HG02678 (cell line): ENCODE measurements around the gene PPP1R12C.

ENCODE experiments used
- ATAC-seq: cut with Tn5 transposase; IDR thresholded peaks from one replicate; pipeline ENCODE4 v1.9.1; 2021; ENCODE audit warnings: mild to moderate bottlenecking, moderate library complexity; ENCODE audit not compliant: unreplicated experiment

The PPP1R12C gene

DNA sequence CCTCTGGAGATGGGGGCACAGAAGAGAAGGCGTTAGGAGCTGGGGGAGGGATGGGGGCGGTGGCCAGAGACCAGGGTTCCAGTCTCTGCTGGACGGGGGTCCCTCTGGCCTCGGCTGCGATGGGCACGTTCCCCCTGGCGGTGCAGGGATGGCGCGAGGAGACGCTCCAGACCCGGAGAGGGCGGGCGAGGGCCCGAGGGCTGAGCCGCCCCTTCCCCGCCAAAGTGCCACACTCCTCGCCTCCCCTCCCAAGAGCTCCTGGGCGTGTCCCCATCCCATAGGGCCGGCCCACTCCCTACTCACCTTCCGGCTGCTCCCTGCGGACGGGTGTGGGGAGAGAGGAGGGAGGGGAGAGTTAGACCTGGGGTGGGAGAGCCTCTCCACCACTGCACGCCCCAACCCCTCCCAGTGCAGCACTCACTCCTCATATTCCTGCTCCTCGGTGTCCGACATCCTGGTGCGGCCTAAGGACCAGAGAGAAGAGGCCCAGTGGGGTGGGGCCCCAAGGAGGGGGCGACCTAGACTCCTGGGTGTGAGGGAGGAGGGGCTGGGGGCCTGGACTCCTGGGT lies 29.4 kb upstream of the PPP1R12C start:
- ATAC-seq: no peak

DNA sequence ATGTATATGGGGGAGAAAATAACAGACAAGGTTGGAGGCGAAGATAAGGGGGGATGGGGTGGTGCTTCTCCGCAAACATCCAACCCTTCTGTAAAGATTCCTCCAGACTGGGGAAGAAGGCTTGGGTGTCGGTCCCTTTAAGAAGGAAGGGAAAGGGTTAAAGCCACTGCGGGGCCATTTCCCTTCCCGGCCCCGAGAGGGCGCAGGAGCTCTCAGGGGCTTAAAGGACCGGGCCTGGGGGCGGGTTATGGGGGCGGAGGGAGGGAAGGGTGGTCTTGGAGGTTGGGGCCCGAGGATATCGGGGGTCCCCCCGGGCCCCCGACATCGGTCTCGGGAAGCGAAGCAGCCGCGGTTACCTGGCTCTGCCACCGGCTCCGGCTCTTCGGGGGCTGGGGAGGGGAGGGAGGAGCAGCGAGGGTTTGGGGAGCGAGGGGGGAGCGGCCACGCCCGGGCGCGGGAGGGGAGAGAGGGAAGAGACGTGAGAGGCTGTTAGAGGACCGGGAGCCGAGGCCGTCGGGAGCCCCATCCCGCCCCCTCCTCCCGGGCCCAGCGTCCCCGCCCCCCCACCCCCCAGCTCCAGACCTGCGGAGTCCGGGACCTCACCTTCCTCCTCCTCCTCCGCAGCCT lies 28.8 kb upstream of the PPP1R12C start:
- no peak for ATAC-seq

DNA sequence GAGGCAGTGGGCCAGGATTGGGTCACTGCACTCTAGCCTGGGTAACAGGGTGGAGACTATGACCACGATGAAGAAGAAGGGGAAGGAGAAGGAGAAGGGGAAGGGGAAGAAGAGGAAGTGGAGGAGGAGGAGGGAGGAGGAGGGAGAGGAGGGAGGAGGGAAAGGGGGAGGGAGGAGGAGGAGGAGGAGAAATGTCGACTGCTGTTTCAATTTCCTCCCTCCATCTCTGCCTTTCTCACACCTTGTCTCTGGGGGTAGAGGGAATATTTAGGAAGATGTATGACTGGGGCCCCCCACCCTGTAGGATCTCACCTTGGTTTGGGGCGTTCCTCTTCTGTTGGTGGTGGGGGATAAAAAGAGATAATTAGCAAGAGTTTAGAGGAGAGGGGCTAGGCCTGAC lies 27.8 kb upstream of the PPP1R12C start:
- no peak for ATAC-seq

DNA sequence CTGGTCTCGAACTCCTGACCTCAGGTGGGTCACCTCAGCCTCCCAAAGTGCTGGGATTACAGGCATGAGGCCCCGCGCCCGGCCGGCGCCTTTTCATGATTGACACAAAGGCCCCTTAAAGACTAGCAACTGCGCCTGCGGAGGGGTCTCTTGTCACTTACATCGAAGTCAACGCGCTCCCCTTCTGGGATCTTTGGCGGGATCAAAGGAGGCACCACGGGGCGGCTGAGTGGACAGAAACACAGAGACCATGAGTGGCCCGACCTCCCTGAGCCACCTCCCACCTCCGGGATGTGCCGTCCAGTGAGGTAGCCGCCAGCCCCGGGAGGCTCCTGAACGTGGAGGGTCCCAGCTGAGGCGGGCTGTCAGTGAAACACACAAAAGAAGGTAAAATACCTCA lies 24.3 kb upstream of the PPP1R12C start:
- no peak for ATAC-seq

DNA sequence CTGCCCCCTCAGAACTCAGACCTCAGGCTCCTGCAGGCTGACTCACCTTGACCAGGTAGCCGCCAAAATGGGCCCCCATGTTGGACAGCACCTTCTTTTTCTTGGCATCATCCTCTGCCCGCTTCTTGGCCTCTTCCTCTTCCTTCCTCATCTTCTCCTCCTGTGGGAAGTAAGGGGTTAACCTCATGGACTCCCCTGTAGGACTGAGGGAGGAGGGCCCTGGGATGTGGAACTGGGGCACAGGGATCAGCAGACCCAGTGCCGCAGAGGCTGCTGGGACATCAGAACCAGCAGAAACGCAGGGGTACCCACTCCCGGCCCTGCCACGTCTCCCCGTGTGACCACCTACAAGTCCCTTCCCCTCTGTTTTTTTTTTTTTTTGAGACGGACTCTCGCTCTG lies 20.5 kb upstream of the PPP1R12C start:
- no peak for ATAC-seq

DNA sequence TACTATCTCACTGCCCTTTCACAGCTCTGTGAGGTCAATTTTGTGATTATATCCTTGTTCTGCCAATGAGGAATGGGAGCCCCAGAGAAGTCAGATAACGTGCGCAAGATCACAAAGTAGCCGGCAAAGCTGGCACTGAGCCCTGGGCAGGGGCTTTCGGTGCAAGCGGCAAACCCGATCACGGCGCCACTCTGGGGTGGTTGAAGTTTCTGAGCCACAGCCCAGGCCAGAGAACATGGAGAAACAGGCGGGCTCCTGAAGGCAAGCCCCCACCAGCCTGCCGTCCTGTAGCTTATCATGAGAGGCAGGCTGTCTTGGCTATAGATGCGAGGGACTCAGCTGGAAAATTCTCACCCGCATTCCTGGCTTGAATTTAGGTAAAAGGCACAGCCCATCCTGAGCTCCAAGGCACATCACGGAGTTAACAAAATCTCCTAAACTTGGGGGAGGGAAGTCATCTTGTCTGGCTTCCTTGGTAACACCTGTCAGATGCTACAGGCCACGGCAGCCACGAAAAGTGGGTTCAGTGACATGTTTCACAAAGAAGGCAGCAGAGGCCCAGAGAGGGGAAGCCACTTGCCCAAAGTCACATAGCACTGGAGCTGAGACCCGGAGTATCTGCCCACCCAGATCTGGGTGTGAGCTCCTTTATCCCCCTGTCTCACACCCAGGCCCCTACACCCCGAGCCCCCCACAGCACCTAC lies 19.1 kb upstream of the PPP1R12C start:
- ATAC-seq: no peak

DNA sequence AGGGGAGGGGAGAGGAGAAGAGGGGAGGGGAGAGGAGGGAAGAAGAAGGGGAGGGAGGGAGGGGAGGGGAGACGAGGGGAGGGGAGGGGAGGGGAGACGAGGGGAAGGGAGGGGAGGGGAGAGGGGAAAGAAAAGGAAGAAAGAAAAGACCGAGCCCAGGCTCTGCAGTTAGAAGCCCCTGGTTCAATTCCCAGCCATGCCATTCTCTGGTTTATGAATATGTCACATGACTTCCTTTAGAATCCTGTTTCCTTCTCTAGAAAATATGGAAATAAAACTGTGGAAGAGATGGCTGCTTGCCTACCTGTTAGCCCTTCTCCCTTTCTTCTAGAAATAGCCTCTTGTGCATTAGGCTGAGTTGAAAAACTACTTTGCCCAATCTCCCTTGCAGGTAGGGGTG lies 17.3 kb upstream of the PPP1R12C start:
- no peak for ATAC-seq

DNA sequence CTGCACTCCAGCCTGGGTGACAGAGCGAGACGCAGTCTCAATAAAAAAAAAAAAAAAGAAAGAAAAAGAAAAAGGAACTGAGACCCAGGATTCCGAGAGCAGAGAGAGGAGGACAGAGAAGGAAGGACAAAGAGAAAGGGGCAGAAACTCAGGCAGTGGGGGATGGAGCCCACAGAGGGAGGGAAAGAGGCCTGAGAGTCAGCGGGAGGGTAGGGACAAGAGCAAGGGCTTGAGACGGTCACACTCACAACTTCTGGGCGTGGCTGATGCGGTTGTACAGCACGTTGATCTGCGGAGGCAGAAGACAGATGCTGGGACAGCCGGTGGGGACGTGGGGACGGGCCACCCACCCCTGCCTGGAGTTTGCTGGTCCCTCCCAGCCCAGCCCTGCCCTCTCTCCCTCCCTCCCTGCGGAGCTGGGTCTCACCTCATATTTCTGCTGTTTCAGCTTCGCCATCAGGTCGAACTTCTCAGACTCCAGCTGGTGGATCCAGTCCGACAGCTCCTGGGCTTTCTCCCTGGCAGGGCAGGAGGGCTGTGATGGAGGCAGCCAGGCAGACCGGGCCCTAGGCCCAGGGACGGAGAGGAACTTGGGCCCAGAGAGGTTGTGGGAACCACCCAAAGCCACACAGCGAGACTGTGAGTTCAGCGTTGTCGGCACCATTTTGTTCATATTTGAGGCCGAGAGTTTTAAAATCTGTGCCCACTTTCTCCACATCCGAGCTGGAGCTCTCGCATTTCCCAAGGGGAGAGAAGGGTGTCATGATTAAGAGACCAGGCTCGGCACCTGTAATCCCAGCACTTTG lies 16.4 kb upstream of the PPP1R12C start:
- no peak for ATAC-seq

DNA sequence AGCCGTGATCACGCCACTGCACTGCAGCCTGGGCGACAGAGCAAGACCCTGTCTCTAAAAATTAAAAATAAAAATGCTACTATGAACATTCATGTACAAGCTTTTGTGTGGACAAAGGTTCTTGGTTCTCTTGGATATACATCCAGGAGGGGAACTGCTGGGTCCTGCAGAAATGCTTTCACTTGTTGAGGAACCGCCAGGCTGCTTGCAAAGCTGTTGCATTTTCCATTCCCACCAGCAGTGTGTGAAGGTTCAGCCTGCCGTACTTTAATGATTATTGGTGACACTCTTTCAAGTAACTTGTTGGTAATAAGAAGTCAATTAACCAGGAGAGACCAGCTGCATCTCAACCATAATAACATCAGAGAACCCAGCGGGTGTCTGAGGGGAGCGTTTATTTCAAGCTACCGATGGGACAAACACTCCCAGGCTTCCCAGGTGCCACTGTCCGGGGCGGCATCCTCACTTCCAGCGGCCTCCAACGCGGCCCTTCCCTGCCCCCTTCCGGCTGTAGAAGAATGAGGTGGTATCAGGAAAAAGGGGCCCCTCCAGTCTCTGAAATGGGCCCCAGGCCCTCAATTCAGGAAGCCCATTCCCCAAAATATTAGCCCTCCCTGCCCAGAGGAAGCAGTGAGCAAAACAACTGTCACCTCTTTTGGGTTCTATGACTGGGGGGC lies 15.2 kb upstream of the PPP1R12C start:
- ATAC-seq: no peak

DNA sequence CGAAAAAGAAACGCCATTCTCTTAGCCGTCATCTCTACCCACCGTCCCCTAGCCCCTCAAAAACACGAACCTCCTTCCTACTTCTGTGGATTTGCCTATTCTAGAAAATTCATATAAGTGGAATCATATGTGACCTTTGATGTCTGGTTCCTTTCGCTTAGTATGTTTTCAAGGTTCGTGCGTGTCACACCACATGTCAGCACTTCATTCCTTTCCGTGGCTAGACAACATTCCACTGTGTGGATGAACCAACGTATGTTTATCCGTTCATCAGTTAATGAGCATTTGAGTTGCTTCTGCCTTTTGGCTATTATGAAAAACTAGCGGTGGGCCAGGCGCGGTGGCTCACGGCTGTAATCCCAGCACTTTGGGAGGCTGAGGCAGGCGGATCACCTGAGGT lies 14.0 kb upstream of the PPP1R12C start:
- ATAC-seq: no peak

DNA sequence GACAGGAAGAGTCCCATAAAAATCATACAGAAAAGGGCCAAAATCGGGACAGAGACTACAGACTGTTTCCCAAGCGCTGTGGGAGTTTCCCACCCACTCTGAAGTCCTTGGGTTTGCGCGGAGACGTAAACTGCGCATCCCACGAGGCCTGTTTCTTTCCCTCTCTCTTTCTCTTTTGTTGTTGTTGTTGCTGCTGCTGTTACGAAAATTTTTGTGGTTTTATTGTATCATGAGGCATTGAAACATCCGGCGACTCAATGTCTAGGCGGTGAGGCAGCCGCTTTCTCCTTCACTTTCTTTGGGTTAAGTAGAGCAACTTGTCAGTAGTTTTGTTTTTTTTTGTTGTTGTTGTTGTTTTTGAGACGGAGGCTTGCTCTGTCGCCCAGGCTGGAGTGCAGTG lies 1.6 kb upstream of the PPP1R12C start:
- no peak for ATAC-seq

DNA sequence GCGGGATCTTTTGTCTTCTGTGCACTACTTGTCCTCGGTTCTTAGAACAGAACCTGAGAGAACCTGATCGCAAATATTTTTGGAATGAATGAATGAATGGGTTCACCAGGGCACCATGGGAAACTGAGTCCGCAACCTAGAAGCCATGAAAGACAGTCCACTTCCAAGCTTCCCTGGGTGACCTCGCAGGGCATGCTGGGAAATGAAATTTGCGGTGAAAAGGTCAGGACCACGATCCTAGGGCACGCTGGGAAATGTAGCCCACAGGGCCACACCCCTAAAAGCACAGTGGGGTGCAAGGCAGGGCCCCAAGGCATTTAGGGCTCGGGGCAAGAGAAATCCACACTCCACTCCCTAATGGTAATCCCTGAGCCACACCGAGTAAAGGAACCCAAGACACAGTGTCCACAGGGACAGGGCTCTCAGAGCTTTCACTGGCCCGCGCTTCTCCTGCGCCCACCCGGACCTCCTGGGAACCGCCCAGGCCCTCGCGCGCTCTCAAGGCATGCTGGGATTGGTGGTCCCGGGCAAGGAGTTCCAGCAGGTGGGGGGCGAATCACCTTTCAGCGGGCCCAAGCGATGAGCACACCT lies 1.1 kb upstream of the PPP1R12C start:
- no peak for ATAC-seq

DNA sequence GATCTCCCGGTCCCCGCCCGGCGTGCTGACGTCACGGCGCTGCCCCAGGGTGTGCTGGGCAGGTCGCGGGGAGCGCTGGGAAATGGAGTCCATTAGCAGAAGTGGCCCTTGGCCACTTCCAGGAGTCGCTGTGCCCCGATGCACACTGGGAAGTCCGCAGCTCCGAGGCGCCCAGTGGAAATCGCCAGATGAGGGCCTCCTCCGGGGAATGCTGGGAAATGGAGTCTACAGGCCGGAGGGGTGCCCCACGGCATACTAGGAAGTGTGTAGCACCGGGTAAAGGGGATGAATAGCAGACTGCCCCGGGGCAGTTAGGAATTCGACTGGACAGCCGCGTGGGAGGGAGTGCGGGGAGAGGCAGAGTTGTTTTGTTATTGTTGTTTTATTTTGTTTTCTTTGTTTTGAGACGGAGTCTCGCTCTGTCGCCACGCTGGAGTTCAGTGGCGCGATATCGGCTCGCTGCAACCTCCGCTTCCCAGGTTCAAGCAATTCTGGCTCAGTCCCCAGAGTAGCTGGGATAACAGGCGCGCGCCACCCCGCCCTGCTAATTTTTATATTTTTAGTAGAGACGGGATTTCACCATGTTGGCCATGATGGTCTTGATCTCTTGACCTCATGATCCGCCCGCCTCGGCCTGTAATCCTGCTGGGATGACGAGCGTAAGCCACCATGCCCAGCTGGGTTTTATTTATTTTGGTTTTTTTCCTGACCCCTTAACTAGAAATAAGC lies 390 bp upstream of the PPP1R12C start:
- ATAC-seq: peak; percentile 90

DNA sequence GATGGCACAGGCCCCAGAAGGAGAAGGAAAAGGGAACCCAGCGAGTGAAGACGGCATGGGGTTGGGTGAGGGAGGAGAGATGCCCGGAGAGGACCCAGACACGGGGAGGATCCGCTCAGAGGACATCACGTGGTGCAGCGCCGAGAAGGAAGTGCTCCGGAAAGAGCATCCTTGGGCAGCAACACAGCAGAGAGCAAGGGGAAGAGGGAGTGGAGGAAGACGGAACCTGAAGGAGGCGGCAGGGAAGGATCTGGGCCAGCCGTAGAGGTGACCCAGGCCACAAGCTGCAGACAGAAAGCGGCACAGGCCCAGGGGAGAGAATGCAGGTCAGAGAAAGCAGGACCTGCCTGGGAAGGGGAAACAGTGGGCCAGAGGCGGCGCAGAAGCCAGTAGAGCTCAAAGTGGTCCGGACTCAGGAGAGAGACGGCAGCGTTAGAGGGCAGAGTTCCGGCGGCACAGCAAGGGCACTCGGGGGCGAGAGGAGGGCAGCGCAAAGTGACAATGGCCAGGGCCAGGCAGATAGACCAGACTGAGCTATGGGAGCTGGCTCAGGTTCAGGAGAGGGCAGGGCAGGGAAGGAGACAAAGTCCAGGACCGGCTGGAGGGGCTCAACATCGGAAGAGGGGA lies 1.1 kb downstream of the PPP1R12C start:
- no peak for ATAC-seq

DNA sequence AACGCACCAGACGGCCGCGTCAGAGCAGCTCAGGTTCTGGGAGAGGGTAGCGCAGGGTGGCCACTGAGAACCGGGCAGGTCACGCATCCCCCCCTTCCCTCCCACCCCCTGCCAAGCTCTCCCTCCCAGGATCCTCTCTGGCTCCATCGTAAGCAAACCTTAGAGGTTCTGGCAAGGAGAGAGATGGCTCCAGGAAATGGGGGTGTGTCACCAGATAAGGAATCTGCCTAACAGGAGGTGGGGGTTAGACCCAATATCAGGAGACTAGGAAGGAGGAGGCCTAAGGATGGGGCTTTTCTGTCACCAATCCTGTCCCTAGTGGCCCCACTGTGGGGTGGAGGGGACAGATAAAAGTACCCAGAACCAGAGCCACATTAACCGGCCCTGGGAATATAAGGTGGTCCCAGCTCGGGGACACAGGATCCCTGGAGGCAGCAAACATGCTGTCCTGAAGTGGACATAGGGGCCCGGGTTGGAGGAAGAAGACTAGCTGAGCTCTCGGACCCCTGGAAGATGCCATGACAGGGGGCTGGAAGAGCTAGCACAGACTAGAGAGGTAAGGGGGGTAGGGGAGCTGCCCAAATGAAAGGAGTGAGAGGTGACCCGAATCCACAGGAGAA lies 1.9 kb downstream of the PPP1R12C start:
- no peak for ATAC-seq

DNA sequence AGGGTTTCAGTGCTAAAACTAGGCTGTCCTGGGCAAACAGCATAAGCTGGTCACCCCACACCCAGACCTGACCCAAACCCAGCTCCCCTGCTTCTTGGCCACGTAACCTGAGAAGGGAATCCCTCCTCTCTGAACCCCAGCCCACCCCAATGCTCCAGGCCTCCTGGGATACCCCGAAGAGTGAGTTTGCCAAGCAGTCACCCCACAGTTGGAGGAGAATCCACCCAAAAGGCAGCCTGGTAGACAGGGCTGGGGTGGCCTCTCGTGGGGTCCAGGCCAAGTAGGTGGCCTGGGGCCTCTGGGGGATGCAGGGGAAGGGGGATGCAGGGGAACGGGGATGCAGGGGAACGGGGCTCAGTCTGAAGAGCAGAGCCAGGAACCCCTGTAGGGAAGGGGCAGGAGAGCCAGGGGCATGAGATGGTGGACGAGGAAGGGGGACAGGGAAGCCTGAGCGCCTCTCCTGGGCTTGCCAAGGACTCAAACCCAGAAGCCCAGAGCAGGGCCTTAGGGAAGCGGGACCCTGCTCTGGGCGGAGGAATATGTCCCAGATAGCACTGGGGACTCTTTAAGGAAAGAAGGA lies 2.8 kb downstream of the PPP1R12C start:
- ATAC-seq: no peak

DNA sequence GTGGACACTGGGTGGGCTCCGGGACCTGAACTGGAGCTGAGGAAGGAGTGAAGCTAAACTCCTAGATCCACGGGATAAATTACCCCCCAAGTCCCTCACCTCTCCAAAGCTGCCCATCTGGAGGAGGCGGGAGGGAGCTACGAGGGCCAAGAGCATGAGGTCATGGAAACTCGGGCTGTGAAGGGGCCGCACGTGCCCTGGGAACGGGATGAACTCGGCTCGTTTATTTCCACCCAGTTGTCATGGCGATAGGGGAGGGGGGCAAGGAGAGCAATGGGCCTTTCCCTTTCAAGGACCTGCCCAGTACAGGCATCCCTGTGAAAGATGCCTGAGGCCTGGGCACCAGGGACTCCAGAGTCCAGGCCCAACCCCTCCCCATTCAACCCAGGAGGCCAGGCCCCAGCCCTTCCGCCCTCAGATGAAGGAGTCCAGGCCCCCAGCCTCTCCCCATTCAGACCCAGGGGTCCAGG lies 3.8 kb downstream of the PPP1R12C start:
- no peak for ATAC-seq

DNA sequence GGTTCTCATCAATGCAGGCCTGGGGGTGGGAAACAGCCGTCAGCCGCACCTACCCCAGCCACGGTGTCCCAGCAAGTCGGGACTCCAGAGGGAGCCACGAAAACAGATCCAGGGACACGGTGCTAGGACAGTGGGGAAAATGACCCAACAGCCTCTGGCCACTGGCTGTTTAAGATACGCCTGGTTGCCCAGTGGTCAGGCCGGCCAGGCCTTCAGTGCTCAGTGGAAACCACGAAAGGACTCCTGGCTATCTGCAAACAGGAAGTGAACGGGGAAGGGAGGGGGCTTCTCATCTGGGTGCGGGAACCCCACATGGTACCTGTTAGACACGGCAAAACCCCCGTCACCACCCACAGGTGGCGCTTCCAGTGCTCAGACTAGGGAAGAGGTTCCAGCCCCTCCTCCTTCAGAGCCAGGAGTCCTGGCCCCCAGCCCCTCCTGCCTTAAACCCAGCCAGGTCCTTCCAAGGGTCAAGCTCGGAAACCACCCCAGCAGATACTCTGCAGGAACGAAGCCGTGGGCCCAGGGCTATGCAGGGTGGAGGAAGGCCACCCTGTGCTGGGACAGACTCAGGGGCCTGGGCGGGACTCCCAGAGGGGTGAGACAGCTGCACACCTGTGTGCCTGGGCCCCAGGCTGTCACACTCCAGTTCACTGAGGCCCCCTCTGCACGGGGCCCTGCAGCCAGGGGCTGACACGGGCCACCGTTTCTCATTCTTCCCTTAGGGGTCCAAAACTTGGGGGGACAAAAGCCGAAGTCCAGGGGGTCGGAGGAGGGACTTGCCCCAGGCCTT lies 4.5 kb downstream of the PPP1R12C start:
- ATAC-seq: no peak
